ENCODE data around the gene BRINP3. TPM values are rescaled to one million over a fixed set of nuclear protein-coding genes. Genes with fewer than 3 reads are reported as not detected.

Gene BRINP3
- total RNA-seq, 1 donor from 2014 or later = not detected

DNA sequence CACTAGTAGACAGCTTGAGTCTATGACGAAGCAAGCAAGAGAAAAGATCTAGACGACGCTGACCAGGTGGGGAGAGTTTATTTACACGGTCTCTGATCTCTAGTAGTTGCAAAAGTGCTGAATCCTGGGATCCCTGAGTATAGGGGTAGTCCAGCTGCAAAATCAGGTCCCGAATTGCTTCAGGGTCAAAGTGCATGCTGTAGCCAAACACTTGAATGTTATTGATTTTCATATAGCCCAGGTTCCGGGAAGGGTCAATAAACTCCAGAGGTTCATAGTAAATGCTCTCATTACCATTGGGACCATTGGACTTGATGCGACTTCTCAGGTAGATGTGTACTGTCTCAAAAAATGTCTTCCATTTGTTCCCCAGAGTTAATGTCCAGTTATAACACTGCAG, 379.6 kb downstream of the BRINP3 start:
- Histone ChIP-seq H3K36me3 (ENCODE audit: control insufficient read depth, insufficient read depth, low read length) (no peaks in the 10 kb centered on the region), H3K27me3 (ENCODE audit: control insufficient read depth, insufficient read depth, low read length) (no peaks in the 10 kb centered on the region), H3K4me3 (ENCODE audit: low read depth, low read length) (no peak overlapping the region)
- TF ChIP-seq, protein P1, sequence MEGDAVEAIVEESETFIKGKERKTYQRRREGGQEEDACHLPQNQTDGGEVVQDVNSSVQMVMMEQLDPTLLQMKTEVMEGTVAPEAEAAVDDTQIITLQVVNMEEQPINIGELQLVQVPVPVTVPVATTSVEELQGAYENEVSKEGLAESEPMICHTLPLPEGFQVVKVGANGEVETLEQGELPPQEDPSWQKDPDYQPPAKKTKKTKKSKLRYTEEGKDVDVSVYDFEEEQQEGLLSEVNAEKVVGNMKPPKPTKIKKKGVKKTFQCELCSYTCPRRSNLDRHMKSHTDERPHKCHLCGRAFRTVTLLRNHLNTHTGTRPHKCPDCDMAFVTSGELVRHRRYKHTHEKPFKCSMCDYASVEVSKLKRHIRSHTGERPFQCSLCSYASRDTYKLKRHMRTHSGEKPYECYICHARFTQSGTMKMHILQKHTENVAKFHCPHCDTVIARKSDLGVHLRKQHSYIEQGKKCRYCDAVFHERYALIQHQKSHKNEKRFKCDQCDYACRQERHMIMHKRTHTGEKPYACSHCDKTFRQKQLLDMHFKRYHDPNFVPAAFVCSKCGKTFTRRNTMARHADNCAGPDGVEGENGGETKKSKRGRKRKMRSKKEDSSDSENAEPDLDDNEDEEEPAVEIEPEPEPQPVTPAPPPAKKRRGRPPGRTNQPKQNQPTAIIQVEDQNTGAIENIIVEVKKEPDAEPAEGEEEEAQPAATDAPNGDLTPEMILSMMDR (IDR thresholded peaks at IDR 0.05; ENCODE audit: insufficient read depth, low read length, severe bottlenecking) = no peak
- no peak for FAIRE-seq
- no peak for DNase-seq (ENCODE audit: low read depth)

DNA sequence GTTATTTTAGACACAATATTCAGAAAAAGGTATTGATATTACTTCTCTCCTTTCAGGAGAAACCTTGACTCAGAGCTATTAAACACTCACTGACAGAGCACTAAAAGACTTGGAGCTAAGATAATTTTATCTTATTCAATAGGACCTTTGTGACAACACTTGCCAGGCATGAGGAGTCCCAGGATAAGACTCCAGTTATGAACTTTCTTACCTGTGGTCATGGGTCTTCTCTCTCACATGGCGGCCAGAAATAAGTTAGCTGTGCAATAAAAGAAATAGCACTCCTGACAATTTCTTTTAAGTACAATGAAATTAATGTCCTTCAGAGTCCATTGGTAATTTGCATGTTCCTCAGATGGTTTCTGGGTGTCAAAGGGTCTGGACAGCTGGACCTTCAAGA, 382.1 kb downstream of the BRINP3 start:
- TF ChIP-seq, protein P1 (IDR thresholded peaks at IDR 0.05; ENCODE audit: insufficient read depth, low read length, severe bottlenecking) = no peak
- Histone ChIP-seq H3K36me3 (ENCODE audit: control insufficient read depth, insufficient read depth, low read length) (no peaks in the 10 kb centered on the region), H3K27me3 (ENCODE audit: control insufficient read depth, insufficient read depth, low read length) (no peaks in the 10 kb centered on the region), H3K4me3 (ENCODE audit: low read depth, low read length) (no peak overlapping the region)
- FAIRE-seq = no peak
- DNase-seq (ENCODE audit: low read depth) = no peak

DNA sequence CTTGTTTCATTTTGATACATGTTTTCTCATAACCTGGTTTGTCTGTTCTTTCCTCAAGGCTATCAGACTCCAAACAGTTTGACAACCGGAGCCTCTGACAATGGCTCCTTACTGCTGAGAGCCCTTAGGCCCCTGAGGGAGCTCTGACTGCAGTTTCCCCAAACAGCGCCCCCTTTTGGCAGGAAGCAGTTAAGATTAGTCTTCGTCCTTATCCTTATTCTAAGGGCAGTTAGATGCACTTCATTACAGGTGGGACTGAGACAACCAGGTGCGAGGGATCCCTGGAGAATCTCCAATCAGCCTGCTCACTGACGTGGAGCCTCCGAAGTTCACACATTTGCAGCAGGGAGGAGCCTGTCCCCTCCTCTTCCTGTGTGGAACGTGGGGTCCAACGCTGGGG, 393.1 kb downstream of the BRINP3 start:
- H3K27me3 ChIP-seq (ENCODE audit: control insufficient read depth, insufficient read depth, low read length) = no peaks in the 10 kb centered on the region
- no peak overlapping the region for H3K4me3 ChIP-seq (ENCODE audit: low read depth, low read length)
- FAIRE-seq = no peak
- TF ChIP-seq, protein P1 (IDR thresholded peaks at IDR 0.05; ENCODE audit: insufficient read depth, low read length, severe bottlenecking) = no peak
- no peaks in the 10 kb centered on the region for H3K36me3 ChIP-seq (ENCODE audit: control insufficient read depth, insufficient read depth, low read length)
- no peak for DNase-seq (ENCODE audit: low read depth)

DNA sequence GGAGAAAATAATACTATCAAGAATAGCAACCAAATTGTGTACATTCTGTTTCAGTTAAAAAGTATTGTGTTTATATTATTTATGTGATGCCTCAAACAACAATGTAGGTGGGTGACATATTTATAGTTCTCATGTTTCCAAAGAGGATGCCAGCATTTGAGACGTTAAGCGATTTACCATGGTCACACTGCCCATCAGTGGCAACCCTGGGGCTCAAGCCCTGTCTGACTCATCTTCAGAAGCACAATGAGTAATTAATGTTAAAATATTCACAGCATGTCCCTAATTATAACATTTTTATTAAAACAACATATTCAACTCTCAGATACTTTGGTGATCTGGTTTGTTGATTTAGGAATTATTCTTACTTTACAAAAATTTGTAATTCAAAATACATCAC, 409.4 kb downstream of the BRINP3 start:
- Histone ChIP-seq H3K36me3 (ENCODE audit: control insufficient read depth, insufficient read depth, low read length) (no peaks in the 10 kb centered on the region), H3K27me3 (ENCODE audit: control insufficient read depth, insufficient read depth, low read length) (no peaks in the 10 kb centered on the region), H3K4me3 (ENCODE audit: low read depth, low read length) (no peak overlapping the region)
- TF ChIP-seq, protein P1 (IDR thresholded peaks at IDR 0.05; ENCODE audit: insufficient read depth, low read length, severe bottlenecking) = no peak
- DNase-seq (ENCODE audit: low read depth) = no peak
- FAIRE-seq = no peak

DNA sequence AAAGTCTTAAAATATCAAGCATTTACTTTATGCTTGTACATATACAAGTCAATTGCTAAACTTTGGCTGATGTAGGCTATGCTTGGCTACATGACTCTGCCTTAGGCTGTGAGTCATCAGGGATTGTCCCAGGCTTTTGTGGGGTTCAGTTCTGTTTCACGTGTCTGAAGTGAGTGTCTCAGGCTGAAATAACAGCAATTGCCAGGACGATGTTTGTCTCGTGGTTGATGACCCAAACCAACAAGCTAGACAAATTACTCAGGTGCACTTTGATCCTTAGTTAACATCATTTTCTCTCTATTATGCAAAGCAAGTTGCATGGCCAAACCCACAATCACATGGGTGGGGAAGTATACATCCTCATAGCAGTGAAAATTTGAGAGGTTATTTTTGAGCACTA, 410.1 kb downstream of the BRINP3 start:
- Histone ChIP-seq H3K36me3 (ENCODE audit: control insufficient read depth, insufficient read depth, low read length) (no peaks in the 10 kb centered on the region), H3K4me3 (ENCODE audit: low read depth, low read length) (no peak overlapping the region), H3K27me3 (ENCODE audit: control insufficient read depth, insufficient read depth, low read length) (no peaks in the 10 kb centered on the region)
- no peak for FAIRE-seq
- TF ChIP-seq, protein P1 (IDR thresholded peaks at IDR 0.05; ENCODE audit: insufficient read depth, low read length, severe bottlenecking) = no peak
- DNase-seq (ENCODE audit: low read depth) = peak; percentile 62

DNA sequence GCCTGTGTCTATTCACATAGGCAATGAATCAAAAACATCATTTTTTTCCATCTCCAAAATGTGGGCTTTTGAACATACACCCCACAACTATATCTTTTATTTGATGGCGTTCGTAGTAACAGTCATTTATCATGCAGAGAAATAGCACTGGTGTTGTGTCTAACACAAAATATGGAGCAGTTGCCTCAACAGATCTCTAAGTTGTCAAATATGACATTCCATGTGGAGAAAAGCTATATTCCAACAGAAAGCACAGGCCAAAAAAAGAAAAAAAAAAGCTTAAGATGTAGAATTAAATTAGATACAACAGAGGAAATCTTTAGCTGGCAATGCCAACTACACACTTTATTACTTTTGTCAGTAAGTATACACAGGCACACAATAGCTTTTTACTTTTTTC, 411.7 kb downstream of the BRINP3 start:
- Histone ChIP-seq H3K4me3 (ENCODE audit: low read depth, low read length) (no peak overlapping the region), H3K36me3 (ENCODE audit: control insufficient read depth, insufficient read depth, low read length) (no peaks in the 10 kb centered on the region), H3K27me3 (ENCODE audit: control insufficient read depth, insufficient read depth, low read length) (no peaks in the 10 kb centered on the region)
- FAIRE-seq (no peak), DNase-seq (ENCODE audit: low read depth) (no peak)
- TF ChIP-seq, protein P1 (IDR thresholded peaks at IDR 0.05; ENCODE audit: insufficient read depth, low read length, severe bottlenecking) = no peak
